ENCODE measurements around the gene GREM1. TPM values are rescaled to one million over a fixed set of nuclear protein-coding genes. Genes with fewer than 3 reads are reported as not detected.

The GREM1 gene
- total RNA-seq, 4 donors from 2014 or later, result 0.79 to 77.3 (median 15.8) TPM

GRCh38 chr15:32675466-32675865 lies 42.3 kb upstream of the GREM1 start:
- TF ChIP-seq CTCF (IDR thresholded peaks at IDR 0.05), result no peak

GRCh38 chr15:32676169-32676568 lies 41.6 kb upstream of the GREM1 start:
- no peak for TF ChIP-seq CTCF (IDR thresholded peaks at IDR 0.05)
- DNase-seq (ENCODE audit: low spot score), result no peak
- ATAC-seq (ENCODE audit: low FRiP score), result no peak

More at GRCh38 chr15:32675466-32675865, 42.3 kb upstream of the GREM1 start:
- DNase-seq (ENCODE audit: low spot score), result no peak
- ATAC-seq (ENCODE audit: low FRiP score), result no peak

GRCh38 chr15:32677238-32677750 lies 40.5 kb upstream of the GREM1 start:
- TF ChIP-seq CTCF (IDR thresholded peaks at IDR 0.05), result no peak
- no peak for ATAC-seq (ENCODE audit: low FRiP score)
- DNase-seq (ENCODE audit: low spot score), result no peak

GRCh38 chr15:32679298-32679690 lies 38.5 kb upstream of the GREM1 start:
- ATAC-seq (ENCODE audit: low FRiP score), result no peak
- no peak for DNase-seq (ENCODE audit: low spot score)
- TF ChIP-seq CTCF (IDR thresholded peaks at IDR 0.05), result no peak

GRCh38 chr15:32682569-32682968 lies 35.2 kb upstream of the GREM1 start:
- ATAC-seq (ENCODE audit: low FRiP score) (peak; percentile 72), DNase-seq (ENCODE audit: low spot score) (no peak)
- TF ChIP-seq CTCF (IDR thresholded peaks at IDR 0.05), result no peak

GRCh38 chr15:32682977-32683630 lies 34.7 kb upstream of the GREM1 start:
- no peak for TF ChIP-seq CTCF (IDR thresholded peaks at IDR 0.05)
- no peak for DNase-seq (ENCODE audit: low spot score)

GRCh38 chr15:32683906-32684584 lies 33.8 kb upstream of the GREM1 start:
- peak; percentile 84 for ATAC-seq (ENCODE audit: low FRiP score)
- DNase-seq (ENCODE audit: low spot score), result no peak
- TF ChIP-seq CTCF (IDR thresholded peaks at IDR 0.05), result no peak

More at GRCh38 chr15:32682977-32683630, 34.7 kb upstream of the GREM1 start:
- ATAC-seq (ENCODE audit: low FRiP score), result no peak

Data from omental fat pad (tissue), 4 donors.